Tibial nerve (tissue), 4 donors: ENCODE results near the gene MOGAT3. TPM values are rescaled to one million over a fixed set of nuclear protein-coding genes. Genes with fewer than 3 reads are reported as not detected.

Experiments
- DNase-seq, 2 donors: peaks; one replicate each; pipeline ENCODE4 v3.0.0-alpha.2; 2019; ENCODE audit warnings: low spot score in 2 of 2
- H3K27ac ChIP-seq, 4 donors: fragments of 200-600 bp; sonication (generic) in 3 of 4; one replicate each; pipeline ENCODE4 v1.5.1; 2017 to 2019; ENCODE audit warnings: mild to moderate bottlenecking in 1 of 4
- H3K27me3 ChIP-seq, 2 donors: fragments of 200-600 bp; sonication (generic) in 1 of 2; one replicate each; pipeline versions ENCODE4 v1.5.1 to v1.6.0; 2017 to 2019
- H3K36me3 ChIP-seq, 3 donors: fragments of 200-600 bp; sonication (generic); one replicate each; pipeline ENCODE4 v1.5.1; 2018 to 2019
- H3K4me1 ChIP-seq, 4 donors: fragments of 200-600 bp; sonication (generic) in 3 of 4; one replicate each; pipeline ENCODE4 v1.5.1; 2017 to 2019
- H3K4me3 ChIP-seq, 4 donors: fragments of 200-600 bp; sonication (generic) in 3 of 4; one replicate each; pipeline ENCODE4 v1.5.1; 2017 to 2019; ENCODE audit warnings: mild to moderate bottlenecking in 1 of 4, moderate library complexity in 1 of 4
- H3K9me3 ChIP-seq, 4 donors: fragments of 200-600 bp; sonication (generic) in 3 of 4; one replicate each; pipeline ENCODE4 v1.5.1; 2017 to 2019
- EP300 ChIP-seq, 2 donors: sonication (generic); formaldehyde crosslinking; IDR thresholded peaks; one replicate each; pipeline ENCODE4 v1.6.1; 2017; ENCODE audit warnings: antibody characterized with exemption in 2 of 2, mild to moderate bottlenecking in 1 of 2
- POLR2A ChIP-seq, 2 donors: fragments of 450-650 bp; IDR thresholded peaks; one replicate each; pipeline ENCODE4 v1.6.1; 2017; ENCODE audit warnings: antibody characterized with exemption in 2 of 2, mild to moderate bottlenecking in 2 of 2, moderate library complexity in 2 of 2
- WGBS, 2 donors: methylation state at CpG; one replicate each; pipeline ENCODE4 v1.1.5; 2018; 5-methylcytosine and 5-hydroxymethylcytosine counted together
- total RNA-seq, 4 donors: library from RNA; depleted of rRNA; stranded (reverse); fragments of >200 nt; gene quantifications; one replicate each; pipeline ENCODE4 v1.1.0, GENCODE V29; 2016
- TF ChIP-seq, protein P1 (sequence below), 5 experiments: fragments of 200-600 bp in 3 of 5; fragments of 450-650 bp in 2 of 5; sonication (generic) in 3 of 5; IDR thresholded peaks; one replicate each; pipeline ENCODE4 v1.5.1; 2016 to 2019; ENCODE audit warnings: antibody characterized with exemption in 5 of 5, mild to moderate bottlenecking in 3 of 5, moderate library complexity in 2 of 5

MOGAT3 gene, protein sequence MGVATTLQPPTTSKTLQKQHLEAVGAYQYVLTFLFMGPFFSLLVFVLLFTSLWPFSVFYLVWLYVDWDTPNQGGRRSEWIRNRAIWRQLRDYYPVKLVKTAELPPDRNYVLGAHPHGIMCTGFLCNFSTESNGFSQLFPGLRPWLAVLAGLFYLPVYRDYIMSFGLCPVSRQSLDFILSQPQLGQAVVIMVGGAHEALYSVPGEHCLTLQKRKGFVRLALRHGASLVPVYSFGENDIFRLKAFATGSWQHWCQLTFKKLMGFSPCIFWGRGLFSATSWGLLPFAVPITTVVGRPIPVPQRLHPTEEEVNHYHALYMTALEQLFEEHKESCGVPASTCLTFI
- total RNA-seq = not detected

DNA sequence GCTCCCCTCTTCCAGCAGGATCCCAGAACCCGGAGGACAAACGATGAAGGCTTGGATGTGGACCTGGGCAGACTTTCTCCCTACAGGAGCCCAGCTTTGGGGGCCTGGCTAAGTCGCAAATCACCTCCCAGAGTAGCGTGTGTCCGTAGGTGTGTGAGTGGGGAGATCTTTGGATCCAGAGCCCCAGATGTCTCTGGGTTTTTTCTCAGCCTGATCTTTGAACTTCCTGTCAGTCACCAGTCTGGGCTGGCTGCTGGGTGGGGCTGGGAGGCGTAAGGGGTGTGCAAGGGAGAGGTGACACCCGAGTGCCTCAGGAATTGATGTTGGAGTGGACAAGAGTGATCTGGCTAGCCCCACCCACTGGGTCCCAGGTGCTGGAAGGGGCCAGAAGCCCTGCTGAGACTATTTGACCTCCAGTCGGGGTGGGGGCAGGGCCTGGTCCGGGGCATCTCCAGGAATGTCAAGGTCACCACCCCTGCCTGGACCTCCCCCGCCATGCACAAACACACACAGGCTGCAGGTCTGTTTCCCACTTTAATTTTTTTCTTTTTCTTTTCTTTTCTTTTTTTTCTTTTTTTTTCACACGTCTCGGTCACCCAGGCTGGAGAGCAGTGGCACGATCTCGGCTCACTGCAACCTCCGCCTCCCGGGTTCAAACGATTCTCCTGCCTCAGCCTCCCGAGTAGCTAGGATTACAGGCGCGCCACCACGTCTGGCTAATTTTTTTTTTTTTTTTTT, at the start of gene MOGAT3:
MOGAT3 (minus strand) TSS at position 175 of the 738 bp plus-strand sequence. CDS start 182 bp downstream, outside the sequence.
- H3K27me3 ChIP-seq = peaks cover 2 to 59% of the 10 kb centered on the region in 2 donors
- TF ChIP-seq EP300 (IDR thresholded peaks at IDR 0.05) (no peak), POLR2A (IDR thresholded peaks at IDR 0.05) (no peak)
- TF ChIP-seq, protein P1, sequence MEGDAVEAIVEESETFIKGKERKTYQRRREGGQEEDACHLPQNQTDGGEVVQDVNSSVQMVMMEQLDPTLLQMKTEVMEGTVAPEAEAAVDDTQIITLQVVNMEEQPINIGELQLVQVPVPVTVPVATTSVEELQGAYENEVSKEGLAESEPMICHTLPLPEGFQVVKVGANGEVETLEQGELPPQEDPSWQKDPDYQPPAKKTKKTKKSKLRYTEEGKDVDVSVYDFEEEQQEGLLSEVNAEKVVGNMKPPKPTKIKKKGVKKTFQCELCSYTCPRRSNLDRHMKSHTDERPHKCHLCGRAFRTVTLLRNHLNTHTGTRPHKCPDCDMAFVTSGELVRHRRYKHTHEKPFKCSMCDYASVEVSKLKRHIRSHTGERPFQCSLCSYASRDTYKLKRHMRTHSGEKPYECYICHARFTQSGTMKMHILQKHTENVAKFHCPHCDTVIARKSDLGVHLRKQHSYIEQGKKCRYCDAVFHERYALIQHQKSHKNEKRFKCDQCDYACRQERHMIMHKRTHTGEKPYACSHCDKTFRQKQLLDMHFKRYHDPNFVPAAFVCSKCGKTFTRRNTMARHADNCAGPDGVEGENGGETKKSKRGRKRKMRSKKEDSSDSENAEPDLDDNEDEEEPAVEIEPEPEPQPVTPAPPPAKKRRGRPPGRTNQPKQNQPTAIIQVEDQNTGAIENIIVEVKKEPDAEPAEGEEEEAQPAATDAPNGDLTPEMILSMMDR (IDR thresholded peaks at IDR 0.05) = no peak
- DNase-seq = no peak
- no peaks in the 10 kb centered on the region for H3K9me3 ChIP-seq
- peaks cover 0 to 11% (median 5%) of the 10 kb centered on the region in 4 donors for H3K4me1 ChIP-seq
- peaks cover 0 to 5% (median 0%) of the 10 kb centered on the region in 3 donors for H3K36me3 ChIP-seq
- H3K4me3 ChIP-seq = peak within 1 kb of the TSS in 2 of 4 donors; percentile 11 to 22
- 27 to 45% methylated on average over 19 to 21 of the region's 21 CpGs for WGBS, 2 donors
- peak within 1 kb of the TSS in 1 of 4 donors; percentile 56 for H3K27ac ChIP-seq

DNA sequence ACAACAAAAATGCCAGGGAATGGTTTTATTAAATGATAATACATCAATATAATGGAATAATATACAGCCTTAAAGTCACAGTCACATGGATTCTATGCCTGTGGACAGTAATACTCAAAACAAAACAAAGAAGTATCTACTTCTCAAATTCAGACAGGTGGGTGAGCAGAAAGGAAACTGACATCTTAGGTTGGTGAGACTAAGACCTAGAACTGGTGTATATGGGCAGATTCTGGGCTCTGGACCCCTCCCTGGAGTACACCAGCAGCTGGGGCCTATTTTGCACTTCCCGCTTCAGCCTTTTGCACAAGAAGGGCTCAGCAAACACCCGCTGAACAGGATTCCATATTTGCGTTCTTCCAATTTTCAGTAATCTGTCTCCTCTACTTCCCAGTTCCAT, 49.5 kb upstream of the MOGAT3 start:
- TF ChIP-seq EP300 (IDR thresholded peaks at IDR 0.05) = no peak
- TF ChIP-seq, protein P1 (IDR thresholded peaks at IDR 0.05) = no peak
- no peak for TF ChIP-seq POLR2A (IDR thresholded peaks at IDR 0.05)
- Histone ChIP-seq H3K4me1 (peaks cover 0 to 48% (median 19%) of the 10 kb centered on the region in 4 donors), H3K4me3 (no peak overlapping the region), H3K9me3 (no peaks in the 10 kb centered on the region), H3K27ac (no peak overlapping the region), H3K36me3 (peaks cover 0 to 34% (median 0%) of the 10 kb centered on the region in 3 donors), H3K27me3 (no peaks in the 10 kb centered on the region)
- DNase-seq = no peak
- 93 to 94% methylated on average over 3 of the region's 3 CpGs for WGBS, 2 donors

DNA sequence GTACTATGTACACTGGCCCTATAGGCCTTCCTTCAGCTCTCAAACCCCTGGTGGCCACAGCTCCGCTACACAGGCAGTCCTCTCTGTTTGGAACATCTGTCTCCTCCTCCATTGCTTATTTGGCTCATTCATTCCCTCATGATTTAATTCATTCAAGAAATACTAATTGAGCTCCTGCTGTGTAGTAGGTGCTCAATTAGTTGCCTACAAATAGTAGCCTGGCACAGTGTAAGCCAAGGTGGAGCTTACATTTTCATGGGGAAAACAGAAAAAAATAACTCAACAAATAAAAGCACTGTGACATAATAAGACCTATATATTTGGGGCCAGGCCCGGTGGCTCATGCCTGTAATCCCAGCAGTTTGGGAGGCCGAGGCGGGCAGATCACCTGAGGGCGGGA, 47.4 kb upstream of the MOGAT3 start:
- no peak overlapping the region for H3K27ac ChIP-seq
- no peaks in the 10 kb centered on the region for H3K9me3 ChIP-seq
- peaks cover 0 to 60% (median 29%) of the 10 kb centered on the region in 4 donors for H3K4me1 ChIP-seq
- no peaks in the 10 kb centered on the region for H3K27me3 ChIP-seq
- no peak for DNase-seq
- H3K4me3 ChIP-seq = no peak overlapping the region
- 92 to 94% methylated on average over 5 of the region's 5 CpGs for WGBS, 2 donors
- TF ChIP-seq POLR2A (IDR thresholded peaks at IDR 0.05) (no peak), EP300 (IDR thresholded peaks at IDR 0.05) (no peak)
- TF ChIP-seq, protein P1 (IDR thresholded peaks at IDR 0.05) = no peak
- H3K36me3 ChIP-seq = peaks cover 0 to 34% (median 0%) of the 10 kb centered on the region in 3 donors

DNA sequence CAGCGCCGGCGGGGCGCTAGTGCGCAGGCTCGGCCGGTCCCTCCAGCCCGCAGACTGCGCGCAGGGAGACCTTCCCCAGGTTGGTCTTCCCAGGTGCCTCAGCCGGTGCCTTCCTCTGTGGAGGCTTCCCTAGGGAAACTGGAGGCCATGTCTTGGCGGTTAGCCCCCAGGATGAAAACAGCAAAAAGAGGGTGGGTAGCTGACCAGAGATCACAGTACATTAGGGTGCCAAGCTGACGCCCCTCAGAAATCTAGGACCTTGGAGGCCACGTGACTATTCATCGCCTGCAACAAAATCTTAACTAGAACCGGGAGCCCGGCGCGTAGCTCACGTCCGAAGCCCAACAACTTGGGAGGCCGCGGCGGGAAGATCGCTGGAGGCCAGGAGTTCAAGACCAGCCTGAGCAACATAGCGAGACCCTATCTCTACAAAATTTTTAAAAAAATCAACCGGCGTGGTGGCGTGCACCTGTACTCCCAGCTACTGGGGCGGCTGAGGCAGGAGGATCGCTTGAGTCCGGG, 44.4 kb upstream of the MOGAT3 start:
- Histone ChIP-seq H3K27me3 (no peaks in the 10 kb centered on the region), H3K36me3 (peaks cover 0 to 39% (median 0%) of the 10 kb centered on the region in 3 donors), H3K9me3 (no peaks in the 10 kb centered on the region), H3K4me3 (peak overlapping the region; percentile 74 to 96 (median 85)), H3K4me1 (peaks cover 0 to 66% (median 21%) of the 10 kb centered on the region in 4 donors), H3K27ac (peak overlapping the region; percentile 96 to 100 (median 98))
- TF ChIP-seq EP300 (IDR thresholded peaks at IDR 0.05) (no peak), POLR2A (IDR thresholded peaks at IDR 0.05) (peak in 1 of 2 donors; percentile 6)
- TF ChIP-seq, protein P1 (IDR thresholded peaks at IDR 0.05) = no peak
- WGBS, 2 donors = 35 to 36% methylated on average over 18 to 32 of the region's 32 CpGs
- DNase-seq = no peak
